Panc1 (cell line): Measurements from ENCODE around the gene ATG16L2. TPM values are rescaled to one million over a fixed set of nuclear protein-coding genes. Genes with fewer than 3 reads are reported as not detected.

Experiments used
- ATAC-seq: fragments of 200-7000 bp; cut with Tn5 transposase; 2 replicates; pipeline ENCODE4 v1.9.1; 2020; ENCODE audit warnings: mild to moderate bottlenecking, moderate library complexity
- BruUV-seq: library from RNA; stranded (reverse); fragments of 400-500 nt; replicated peaks from 2 replicates; lab custom pipeline; 2021; lab: Mats Ljungman, UMichigan
- CTCF ChIA-PET: fragments of 300-600 bp; sonication (Branson Sonifier 250); formaldehyde crosslinking; loops from one replicate; lab custom pipeline; 2022; ENCODE audit warnings: antibody characterized with exemption; lab: Charles Lee
- POLR2A ChIA-PET: fragments of 300-600 bp; sonication (Branson Sonifier 250); formaldehyde crosslinking; loops from one replicate; lab custom pipeline; 2022; ENCODE audit warnings: antibody characterized with exemption; lab: Charles Lee
- DNase-seq: peaks from one replicate; pipeline ENCODE4 v3.0.0-alpha.2; 2010; ENCODE audit warnings: low read depth, low spot score
- H3K27ac ChIP-seq: 2 replicates; pipeline ENCODE4 v1.5.1; 2011; ENCODE audit warnings: mild to moderate bottlenecking, low read length, inconsistent platforms
- H3K27me3 ChIP-seq: fragments of 200-500 bp; sonication (Bioruptor generic); 2 replicates; pipeline ENCODE4 v1.6.0; 2014; ENCODE audit warnings: low read length, inconsistent platforms; ENCODE audit not compliant: control insufficient read depth, insufficient read depth
- H3K36me3 ChIP-seq: fragments of 200-500 bp; sonication (Bioruptor generic); 2 replicates; pipeline ENCODE4 v1.5.1; 2014; ENCODE audit warnings: inconsistent platforms, mild to moderate bottlenecking, low read length, moderate library complexity; ENCODE audit not compliant: control insufficient read depth, insufficient read depth
- H3K4me1 ChIP-seq: 2 replicates; pipeline ENCODE4 v1.5.1; 2011; ENCODE audit warnings: inconsistent platforms, mild to moderate bottlenecking, low read length, moderate library complexity; ENCODE audit not compliant: control insufficient read depth, insufficient read depth
- H3K4me3 ChIP-seq, 2 experiments: 2 replicates each; pipeline ENCODE4 v1.5.1; 2011 to 2012; ENCODE audit warnings: low read depth in 2 of 2, low read length in 2 of 2, mild to moderate bottlenecking in 2 of 2, inconsistent platforms in 1 of 2, moderate library complexity in 1 of 2
- H3K9me3 ChIP-seq: fragments of 200-500 bp; sonication (Bioruptor generic); 2 replicates; pipeline ENCODE4 v1.5.1; 2014; ENCODE audit warnings: low read depth, mild to moderate bottlenecking, inconsistent platforms, low read length, moderate library complexity; ENCODE audit not compliant: control insufficient read depth, insufficient read depth
- CTCF ChIP-seq: fragments of 450-650 bp; IDR thresholded peaks from 2 replicates; pipeline ENCODE4 v1.5.1; 2017; ENCODE audit warnings: mild to moderate bottlenecking
- POLR2AphosphoS5 ChIP-seq: IDR thresholded peaks from 2 replicates; pipeline ENCODE4 v1.6.1; 2012; ENCODE audit warnings: mild to moderate bottlenecking, low read depth, low read length, moderate library complexity
- REST ChIP-seq, 2 experiments: IDR thresholded peaks; 2 replicates each; pipeline ENCODE4 v1.6.1; 2011 to 2012; ENCODE audit warnings: low read depth in 2 of 2, control low read depth in 1 of 2, low read length in 1 of 2, mild to moderate bottlenecking in 1 of 2, moderate library complexity in 1 of 2; ENCODE audit not compliant: insufficient read depth in 1 of 2
- SIN3A ChIP-seq: IDR thresholded peaks from 2 replicates; pipeline ENCODE4 v1.6.1; 2012; ENCODE audit warnings: low read depth, mild to moderate bottlenecking, low read length, moderate library complexity, borderline replicate concordance; ENCODE audit not compliant: insufficient read depth
- TCF7L2 ChIP-seq: IDR thresholded peaks from 2 replicates; pipeline ENCODE4 v1.6.1; 2011; ENCODE audit warnings: mild to moderate bottlenecking, low read depth, low read length, inconsistent platforms
- in situ Hi-C: cut with HindIII; loops from 2 replicates; pipeline ENCODE4 v1.10.0; 2016; ENCODE audit warnings: low sequenced_read_pairs, low pct_unique_long_range_greater_than_20kb
- intact Hi-C: fragments of 100-400 bp; cut with micrococcal nuclease; formaldehyde crosslinking; loops from one replicate; pipeline ENCODE4 v1.10.0; 2022; ENCODE audit not compliant: unreplicated experiment
- total RNA-seq: library from RNA; stranded (reverse); gene quantifications from one replicate; pipeline ENCODE4 v1.2.1, GENCODE V29; 2021; ENCODE audit not compliant: unreplicated experiment

Gene ATG16L2
- total RNA-seq, 1 experiment from 2014 or later, result 14.6 TPM

GRCh38 chr11:72776844-72777754 lies 37.1 kb upstream of the ATG16L2 start:
- DNase-seq, result no peak
- Histone ChIP-seq H3K4me3 (no peak overlapping the region), H3K4me1 (peaks cover 9% of the 10 kb centered on the region), H3K9me3 (no peaks in the 10 kb centered on the region), H3K27ac (no peak overlapping the region), H3K36me3 (no peaks in the 10 kb centered on the region; the same call in 1 of the 2 replicates), H3K27me3 (no peaks in the 10 kb centered on the region)
- in situ Hi-C loops, result no loop called here
- ATAC-seq, result no peak
- CTCF ChIA-PET, result no interaction called here
- TF ChIP-seq REST (IDR thresholded peaks at IDR 0.05; ENCODE audit: insufficient read depth in 1 of 2, low read depth in 2 of 2, low read length in 1 of 2) (no peak), CTCF (no peak), SIN3A (no peak), TCF7L2 (no peak), POLR2AphosphoS5 (no peak)
- no TSS peak for BruUV-seq
- intact Hi-C loops, result no loop called here
- POLR2A ChIA-PET, result no interaction called here

GRCh38 chr11:72777755-72778278 lies 36.4 kb upstream of the ATG16L2 start:
- ATAC-seq, result no peak
- Histone ChIP-seq H3K9me3 (no peaks in the 10 kb centered on the region), H3K27ac (no peak overlapping the region), H3K36me3 (no peaks in the 10 kb centered on the region; the same call in 1 of the 2 replicates), H3K27me3 (no peaks in the 10 kb centered on the region), H3K4me1 (peaks cover 12% of the 10 kb centered on the region), H3K4me3 (no peak overlapping the region)
- intact Hi-C loops (no loop called here), in situ Hi-C loops (no loop called here)
- ChIA-PET CTCF (no interaction called here), POLR2A (no interaction called here)
- TF ChIP-seq POLR2AphosphoS5, result no peak
- no peak for TF ChIP-seq SIN3A
- TF ChIP-seq TCF7L2, result no peak
- TF ChIP-seq CTCF, result no peak
- no peak for TF ChIP-seq REST (IDR thresholded peaks at IDR 0.05; ENCODE audit: insufficient read depth in 1 of 2, low read depth in 2 of 2, low read length in 1 of 2)
- BruUV-seq, result no TSS peak
- no peak for DNase-seq
